Mesothelial cell of epicardium (in vitro differentiated cells): ENCODE data around the gene USP8. TPM values are rescaled to one million over a fixed set of nuclear protein-coding genes. Genes with fewer than 3 reads are reported as not detected.
A peak's percentile ranks its signal among the peaks of the same experiment; 100 is the strongest.
"Not testable (repeated sequence)": the region's sequence is repeated elsewhere in the genome, so short reads cannot be mapped to it uniquely, and the experiment has no call there.

ENCODE experiments used
- DNase-seq, 2 experiments: peaks; one replicate each; pipeline ENCODE4 v3.0.0; 2021; ENCODE audit warnings: low spot score in 2 of 2; ENCODE audit not compliant: unreplicated experiment in 2 of 2
- H3K27ac Mint-ChIP-seq: 2 replicates; pipeline ENCODE4 v1.8.0; 2021; ENCODE audit warnings: mixed read lengths
- H3K27me3 Mint-ChIP-seq: 2 replicates; pipeline ENCODE4 v1.8.0; 2021; ENCODE audit warnings: low read depth, mixed read lengths
- H3K36me3 Mint-ChIP-seq: 2 replicates; pipeline ENCODE4 v1.8.0; 2021; ENCODE audit warnings: mixed read lengths
- H3K4me1 Mint-ChIP-seq: 2 replicates; pipeline ENCODE4 v1.8.0; 2021; ENCODE audit warnings: mixed read lengths
- H3K4me3 Mint-ChIP-seq: 2 replicates; pipeline ENCODE4 v1.8.0; 2021; ENCODE audit warnings: mild to moderate bottlenecking, moderate library complexity, mixed read lengths
- H3K9me3 Mint-ChIP-seq: 2 replicates; pipeline ENCODE4 v1.8.0; 2021; ENCODE audit warnings: mixed read lengths
- total RNA-seq: library from RNA; stranded (reverse); gene quantifications from 3 replicates; pipeline ENCODE4 v1.2.1, GENCODE V29; 2021
- TF ChIP-seq, protein P1 (sequence below): fragments of 200-600 bp; sonication (generic); IDR thresholded peaks from one replicate; pipeline ENCODE4 v1.5.0; 2021; ENCODE audit warnings: antibody characterized with exemption; ENCODE audit not compliant: unreplicated experiment

USP8 gene
- total RNA-seq, 1 donor from 2014 or later: 56.1 TPM

DNA sequence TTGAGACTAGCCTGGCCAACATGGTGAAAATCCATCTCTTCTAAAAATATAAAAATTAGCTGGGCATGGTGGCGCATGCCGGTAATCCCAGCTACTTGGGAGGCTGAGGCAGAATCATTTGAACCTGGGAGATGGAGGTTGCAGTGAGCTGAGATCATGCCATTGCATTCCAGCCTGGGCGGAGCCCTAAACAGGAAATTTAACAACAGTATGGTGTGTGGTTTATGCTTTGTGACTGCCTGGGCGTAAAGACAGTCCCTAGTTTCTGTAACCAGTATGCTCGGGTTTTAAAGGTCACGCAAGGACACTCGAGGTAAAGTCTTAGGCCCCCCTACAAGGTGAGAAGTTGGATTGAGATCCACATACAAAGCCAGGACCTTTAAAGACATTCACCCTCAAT is 78.9 kb downstream of the USP8 start:
- Mint-ChIP-seq H3K4me3 (no peak overlapping the region), H3K36me3 (peaks cover 20% of the 10 kb centered on the region), H3K27ac (no peak overlapping the region)

DNA sequence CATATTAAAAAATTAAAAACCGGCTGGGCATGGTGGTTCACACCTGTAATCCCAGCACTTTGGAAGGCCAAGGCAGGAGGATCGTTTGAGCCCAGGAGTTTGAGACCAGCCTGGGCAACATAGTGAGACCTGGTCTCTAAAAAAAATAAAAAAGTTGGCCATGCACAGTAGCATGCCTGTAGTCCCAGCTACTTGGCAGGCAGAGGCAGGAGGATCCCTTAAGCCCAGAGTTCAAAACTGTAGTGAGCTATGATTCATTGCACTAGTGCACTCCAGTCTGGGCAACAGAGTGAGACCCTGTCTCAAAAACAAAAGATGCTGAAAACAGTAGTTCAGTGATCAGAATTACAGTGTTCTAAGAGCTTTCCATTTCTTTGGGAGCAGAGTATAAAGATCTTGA is 81.5 kb downstream of the USP8 start:
- not testable (repeated sequence) for H3K27me3 Mint-ChIP-seq, H3K4me1 Mint-ChIP-seq, H3K4me3 Mint-ChIP-seq, DNase-seq, H3K9me3 Mint-ChIP-seq
- H3K27ac Mint-ChIP-seq: peak overlapping the region; percentile 2
- peaks cover 15% of the 10 kb centered on the region for H3K36me3 Mint-ChIP-seq

More for the DNA sequence above, 78.9 kb downstream of the USP8 start:
- Mint-ChIP-seq H3K9me3 (no peaks in the 10 kb centered on the region), H3K27me3 (no peaks in the 10 kb centered on the region), H3K4me1 (no peaks in the 10 kb centered on the region)
- no peak for DNase-seq
- TF ChIP-seq, protein P1, sequence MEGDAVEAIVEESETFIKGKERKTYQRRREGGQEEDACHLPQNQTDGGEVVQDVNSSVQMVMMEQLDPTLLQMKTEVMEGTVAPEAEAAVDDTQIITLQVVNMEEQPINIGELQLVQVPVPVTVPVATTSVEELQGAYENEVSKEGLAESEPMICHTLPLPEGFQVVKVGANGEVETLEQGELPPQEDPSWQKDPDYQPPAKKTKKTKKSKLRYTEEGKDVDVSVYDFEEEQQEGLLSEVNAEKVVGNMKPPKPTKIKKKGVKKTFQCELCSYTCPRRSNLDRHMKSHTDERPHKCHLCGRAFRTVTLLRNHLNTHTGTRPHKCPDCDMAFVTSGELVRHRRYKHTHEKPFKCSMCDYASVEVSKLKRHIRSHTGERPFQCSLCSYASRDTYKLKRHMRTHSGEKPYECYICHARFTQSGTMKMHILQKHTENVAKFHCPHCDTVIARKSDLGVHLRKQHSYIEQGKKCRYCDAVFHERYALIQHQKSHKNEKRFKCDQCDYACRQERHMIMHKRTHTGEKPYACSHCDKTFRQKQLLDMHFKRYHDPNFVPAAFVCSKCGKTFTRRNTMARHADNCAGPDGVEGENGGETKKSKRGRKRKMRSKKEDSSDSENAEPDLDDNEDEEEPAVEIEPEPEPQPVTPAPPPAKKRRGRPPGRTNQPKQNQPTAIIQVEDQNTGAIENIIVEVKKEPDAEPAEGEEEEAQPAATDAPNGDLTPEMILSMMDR: no peak

DNA sequence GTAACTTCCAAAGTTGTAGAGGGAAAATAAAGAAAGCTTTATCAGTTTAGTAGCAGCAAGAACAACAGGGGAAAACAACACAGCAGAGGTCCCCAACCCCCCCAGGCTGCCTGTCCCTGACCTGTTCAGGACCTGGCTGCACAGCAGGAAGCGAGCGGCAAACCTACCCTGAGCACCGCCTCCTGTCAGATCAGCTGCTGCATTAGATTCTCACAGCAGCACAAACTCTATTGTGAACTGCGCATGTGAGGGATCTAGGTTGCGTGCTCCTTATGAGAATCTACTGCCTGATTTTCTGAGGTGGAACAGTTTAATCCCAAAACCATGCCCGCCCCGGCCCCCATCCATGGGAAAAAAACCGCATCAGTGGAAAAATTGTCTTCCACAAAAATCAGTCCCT is 81.9 kb downstream of the USP8 start:
- Mint-ChIP-seq H3K9me3 (peaks cover 2% of the 10 kb centered on the region), H3K4me3 (no peak overlapping the region), H3K27ac (no peak overlapping the region), H3K36me3 (peaks cover 18% of the 10 kb centered on the region), H3K4me1 (no peaks in the 10 kb centered on the region), H3K27me3 (no peaks in the 10 kb centered on the region)
- DNase-seq: no peak
- TF ChIP-seq, protein P1: no peak

DNA sequence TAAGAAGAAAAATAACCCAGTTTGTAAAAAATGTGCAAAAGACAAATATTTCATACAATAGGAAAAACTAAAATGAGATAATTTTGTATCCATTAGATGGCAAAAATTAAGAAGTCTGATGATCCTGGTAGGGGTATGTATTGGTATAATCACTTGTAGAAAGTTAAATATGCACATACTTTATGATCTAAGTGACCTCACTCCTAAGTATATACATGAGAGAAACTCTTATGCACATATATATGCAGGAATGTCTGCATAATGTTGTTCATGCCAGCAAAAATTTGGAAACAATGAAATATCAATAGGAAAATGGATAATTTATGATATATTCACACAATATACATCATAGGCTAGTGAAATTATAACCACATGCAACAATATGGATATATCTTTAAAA is 88.8 kb downstream of the USP8 start:
- no peak for DNase-seq
- no peaks in the 10 kb centered on the region for H3K4me1 Mint-ChIP-seq
- TF ChIP-seq, protein P1: no peak
- no peak overlapping the region for H3K4me3 Mint-ChIP-seq
- H3K9me3 Mint-ChIP-seq: peaks cover 7% of the 10 kb centered on the region
- H3K27ac Mint-ChIP-seq: no peak overlapping the region
- H3K27me3 Mint-ChIP-seq: no peaks in the 10 kb centered on the region
- peaks cover 5% of the 10 kb centered on the region for H3K36me3 Mint-ChIP-seq

- Mint-ChIP-seq H3K4me1 (no peaks in the 10 kb centered on the region), H3K9me3 (peaks cover 13% of the 10 kb centered on the region), H3K27ac (peak overlapping the region; percentile 21), H3K4me3 (no peak overlapping the region), H3K36me3 (peaks cover 7% of the 10 kb centered on the region), H3K27me3 (no peaks in the 10 kb centered on the region)
- DNase-seq: no peak
- TF ChIP-seq, protein P1: no peak
Observed at GRCh38 chr15:50519740-50520425, 95.7 kb downstream of the USP8 start.

- Mint-ChIP-seq H3K4me1 (no peaks in the 10 kb centered on the region), H3K27ac (no peak overlapping the region), H3K9me3 (peaks cover 9% of the 10 kb centered on the region), H3K27me3 (no peaks in the 10 kb centered on the region), H3K4me3 (no peak overlapping the region), H3K36me3 (peaks cover 2% of the 10 kb centered on the region)
- DNase-seq: no peak
- TF ChIP-seq, protein P1: no peak
Observed at GRCh38 chr15:50523851-50524251, 99.6 kb downstream of the USP8 start.
